ENCODE results near the gene IL32.

IL32 gene, protein sequence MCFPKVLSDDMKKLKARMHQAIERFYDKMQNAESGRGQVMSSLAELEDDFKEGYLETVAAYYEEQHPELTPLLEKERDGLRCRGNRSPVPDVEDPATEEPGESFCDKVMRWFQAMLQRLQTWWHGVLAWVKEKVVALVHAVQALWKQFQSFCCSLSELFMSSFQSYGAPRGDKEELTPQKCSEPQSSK

GRCh38 chr16:3065069-3065741, at the start of gene IL32:
Gene IL32 (plus strand): TSS chr16:3065640. CDS start chr16:3065812, 172 bp downstream.
- no peak for DNase-seq (ENCODE audit: low spot score)

DNA sequence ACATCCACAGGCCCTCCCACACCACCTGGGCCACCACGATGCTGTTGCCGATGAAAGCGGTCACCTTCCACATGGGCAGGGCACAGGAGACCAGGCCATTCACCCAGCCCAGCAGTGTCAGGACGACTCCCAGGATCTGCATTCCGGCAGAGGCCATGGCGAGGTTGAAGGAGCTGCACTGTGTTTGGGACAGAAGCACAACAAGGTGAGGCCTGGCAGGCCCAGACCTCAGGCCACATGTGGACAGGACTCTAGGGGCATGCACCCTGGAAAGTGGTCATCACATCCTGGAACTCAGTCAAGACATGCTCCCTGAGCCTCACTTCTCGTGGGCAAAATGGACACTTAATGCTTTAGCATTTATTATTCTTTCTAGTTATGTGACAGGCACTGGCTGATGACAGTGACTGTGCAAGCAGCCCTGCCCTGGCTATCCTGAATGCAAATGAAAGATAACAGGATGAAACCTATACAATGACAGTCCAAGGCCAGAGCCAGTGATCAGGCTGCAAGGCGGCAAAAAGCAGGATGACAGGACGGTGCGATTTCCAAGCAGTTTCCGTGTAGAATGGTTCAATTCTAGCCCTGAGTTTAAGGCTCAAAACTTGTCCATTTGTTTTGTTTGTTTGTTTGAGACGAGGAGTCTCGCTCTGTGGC, 49.4 kb upstream of the IL32 start:
- no peak for DNase-seq (ENCODE audit: low spot score)

DNA sequence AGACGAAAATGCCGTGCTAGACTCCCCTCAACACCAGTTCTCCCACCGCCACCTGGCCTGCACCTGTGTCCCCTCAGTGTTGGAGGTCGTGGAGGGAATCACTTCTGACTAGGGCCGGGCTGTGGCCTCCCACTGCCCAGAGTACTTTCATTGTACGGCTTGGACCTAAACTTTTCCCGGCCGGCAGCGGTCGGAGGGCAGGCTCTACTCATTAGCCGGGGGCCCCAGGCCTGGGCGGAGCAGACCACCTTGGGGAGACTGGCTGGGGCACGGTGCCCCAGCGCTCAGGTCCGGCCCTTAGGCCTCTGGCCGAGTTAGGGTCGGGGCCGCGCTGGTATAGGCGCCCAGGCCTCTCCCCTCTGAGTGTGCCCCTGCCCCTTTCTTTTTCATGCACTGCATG, 48.1 kb upstream of the IL32 start:
- no peak for DNase-seq (ENCODE audit: low spot score)

GRCh38 chr16:3017794-3018506, 47.5 kb upstream of the IL32 start, which contains the start of gene CLDN6:
Gene CLDN6 (minus strand): TSS chr16:3018183. CDS start chr16:3016021, 2,162 bp downstream.
- DNase-seq (ENCODE audit: low spot score), result no peak

GRCh38 chr16:3019594-3020246, 45.7 kb upstream of the IL32 start:
- DNase-seq (ENCODE audit: low spot score), result no peak

GRCh38 chr16:3020247-3020603, 45.2 kb upstream of the IL32 start, which contains the start of gene TNFRSF12A:
Gene TNFRSF12A (plus strand): TSS chr16:3020368. CDS start chr16:3020398, 30 bp downstream.
- peak; percentile 53 for DNase-seq (ENCODE audit: low spot score)

- peak; percentile 62 for DNase-seq (ENCODE audit: low spot score)
Measured at GRCh38 chr16:3020604-3021448, 44.6 kb upstream of the IL32 start.

DNA sequence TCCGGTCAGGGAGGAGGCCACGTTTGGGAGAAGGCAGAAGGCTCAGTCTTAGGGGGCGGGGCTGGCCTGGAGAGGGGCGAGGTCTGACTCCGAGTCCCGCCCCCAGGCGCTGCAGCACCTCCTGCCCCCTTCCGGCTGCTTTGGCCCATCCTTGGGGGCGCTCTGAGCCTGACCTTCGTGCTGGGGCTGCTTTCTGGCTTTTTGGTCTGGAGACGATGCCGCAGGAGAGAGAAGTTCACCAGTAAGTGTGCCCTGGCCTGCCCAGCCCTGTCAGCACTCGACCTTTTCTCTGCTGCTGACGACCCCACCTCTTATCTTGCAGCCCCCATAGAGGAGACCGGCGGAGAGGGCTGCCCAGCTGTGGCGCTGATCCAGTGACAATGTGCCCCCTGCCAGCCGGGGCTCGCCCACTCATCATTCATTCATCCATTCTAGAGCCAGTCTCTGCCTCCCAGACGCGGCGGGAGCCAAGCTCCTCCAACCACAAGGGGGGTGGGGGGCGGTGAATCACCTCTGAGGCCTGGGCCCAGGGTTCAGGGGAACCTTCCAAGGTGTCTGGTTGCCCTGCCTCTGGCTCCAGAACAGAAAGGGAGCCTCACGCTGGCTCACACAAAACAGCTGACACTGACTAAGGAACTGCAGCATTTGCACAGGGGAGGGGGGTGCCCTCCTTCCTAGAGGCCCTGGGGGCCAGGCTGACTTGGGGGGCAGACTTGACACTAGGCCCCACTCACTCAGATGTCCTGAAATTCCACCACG, 43.8 kb upstream of the IL32 start:
- DNase-seq (ENCODE audit: low spot score), result peak; percentile 84

- DNase-seq (ENCODE audit: low spot score), result peak; percentile 77
Measured at GRCh38 chr16:3022208-3022683, 43.2 kb upstream of the IL32 start.

- DNase-seq (ENCODE audit: low spot score), result no peak
Measured at GRCh38 chr16:3022684-3023414, 42.6 kb upstream of the IL32 start.

DNA sequence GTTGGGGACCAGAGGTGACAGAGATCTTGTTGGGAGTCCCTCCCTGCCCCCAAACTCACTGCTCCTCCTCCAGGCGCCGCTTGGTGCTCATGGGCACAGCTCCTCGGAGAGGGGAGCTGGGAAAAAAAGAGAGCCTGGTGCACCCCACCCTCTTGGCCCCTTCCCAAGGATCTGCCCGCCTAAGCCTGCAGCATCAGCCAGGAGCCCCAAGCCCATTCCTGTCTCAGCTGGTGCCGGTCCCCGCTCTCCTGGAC, 42.1 kb upstream of the IL32 start:
- peak; percentile 80 for DNase-seq (ENCODE audit: low spot score)

GRCh38 chr16:3023669-3024478, 41.6 kb upstream of the IL32 start, which contains the start of the genes HCFC1R1 and THOC6:
Gene HCFC1R1 (minus strand): TSS chr16:3023942. CDS start chr16:3023941, 1 bp downstream.
Gene THOC6 (plus strand): TSS chr16:3024035. CDS start chr16:3024327, 292 bp downstream.
- peak; percentile 99 for DNase-seq (ENCODE audit: low spot score)

- DNase-seq (ENCODE audit: low spot score), result no peak
Measured at GRCh38 chr16:3025032-3026002, 40.1 kb upstream of the IL32 start.

GRCh38 chr16:3026003-3026378, 39.4 kb upstream of the IL32 start:
- DNase-seq (ENCODE audit: low spot score), result no peak

- no peak for DNase-seq (ENCODE audit: low spot score)
Measured at GRCh38 chr16:3026609-3027488, 38.6 kb upstream of the IL32 start.

DNA sequence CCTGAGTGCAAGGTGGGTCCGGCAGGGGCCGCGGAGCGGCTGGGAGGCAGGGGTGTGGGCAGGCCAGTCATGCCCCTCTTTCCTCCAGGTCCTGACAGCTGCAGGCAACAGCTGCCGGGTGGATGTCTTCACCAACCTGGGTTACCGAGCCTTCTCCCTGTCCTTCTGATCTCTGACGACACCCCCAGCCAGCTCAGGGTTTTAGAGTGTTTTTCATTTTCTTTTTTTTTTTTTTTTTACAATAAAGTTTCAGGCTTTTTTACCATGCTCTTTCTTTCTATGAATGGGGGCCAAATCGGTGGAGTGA, 38.0 kb upstream of the IL32 start:
- DNase-seq (ENCODE audit: low spot score), result no peak
